Prostate gland (tissue), 2 donors: ENCODE measurements around the gene C10orf90. TPM values are rescaled to one million over a fixed set of nuclear protein-coding genes. Genes with fewer than 3 reads are reported as not detected.

Experiments
- DNase-seq: peaks from one replicate; pipeline ENCODE4 v3.0.0-alpha.2; 2019; ENCODE audit warnings: low spot score
- H3K27ac ChIP-seq, 2 donors: fragments of 200-600 bp; sonication (generic); 2 replicates each; pipeline ENCODE4 v1.5.1; 2017 to 2019
- H3K27me3 ChIP-seq: fragments of 200-600 bp; sonication (generic); replicated peaks from 2 replicates; pipeline ENCODE4 v1.5.1; 2019; ENCODE audit not compliant: insufficient read depth
- H3K36me3 ChIP-seq, 2 donors: fragments of 200-600 bp; sonication (generic); 1 replicate in 1 of 2; 2 replicates in 1 of 2; pipeline versions ENCODE4 v1.5.1 to v1.8.1; 2017 to 2019
- H3K4me1 ChIP-seq: fragments of 200-600 bp; sonication (generic); replicated peaks from 2 replicates; pipeline ENCODE4 v1.5.1; 2019
- H3K4me3 ChIP-seq, 2 donors: fragments of 200-600 bp; sonication (generic); 2 replicates each; pipeline ENCODE4 v1.5.1; 2017 to 2019
- H3K9me3 ChIP-seq: fragments of 200-600 bp; sonication (generic); 2 replicates; pipeline ENCODE4 v1.5.1; 2017
- POLR2A ChIP-seq: fragments of 450-650 bp; IDR thresholded peaks from one replicate; pipeline ENCODE4 v1.6.1; 2016; ENCODE audit warnings: antibody characterized with exemption, mild to moderate bottlenecking
- POLR2AphosphoS5 ChIP-seq: sonication (generic); formaldehyde crosslinking; IDR thresholded peaks from one replicate; pipeline ENCODE4 v1.6.1; 2017; ENCODE audit warnings: antibody characterized with exemption
- WGBS: methylation state at CpG from one replicate; pipeline ENCODE4 v1.1.5; 2018; 5-methylcytosine and 5-hydroxymethylcytosine counted together
- intact Hi-C: fragments of 100-400 bp; cut with DNase I; formaldehyde crosslinking; loops from one replicate; pipeline ENCODE4 v1.14.2; 2022
- total RNA-seq, 2 donors: library from RNA; depleted of rRNA; stranded (reverse); fragments of >200 nt; gene quantifications; one replicate each; pipeline ENCODE4 v1.1.0, GENCODE V29; 2016
- TF ChIP-seq, protein P1 (sequence below), 4 experiments: fragments of 200-600 bp in 2 of 4; fragments of 450-650 bp in 2 of 4; sonication (generic) in 2 of 4; IDR thresholded peaks; 1 replicate in 3 of 4; 2 replicates in 1 of 4; pipeline ENCODE4 v1.5.1; 2016 to 2019; ENCODE audit warnings: antibody characterized with exemption in 4 of 4, mild to moderate bottlenecking in 2 of 4, moderate library complexity in 2 of 4

The C10orf90 gene
- total RNA-seq, 2 donors from 2014 or later = 0.45 TPM; not detected in 1

DNA sequence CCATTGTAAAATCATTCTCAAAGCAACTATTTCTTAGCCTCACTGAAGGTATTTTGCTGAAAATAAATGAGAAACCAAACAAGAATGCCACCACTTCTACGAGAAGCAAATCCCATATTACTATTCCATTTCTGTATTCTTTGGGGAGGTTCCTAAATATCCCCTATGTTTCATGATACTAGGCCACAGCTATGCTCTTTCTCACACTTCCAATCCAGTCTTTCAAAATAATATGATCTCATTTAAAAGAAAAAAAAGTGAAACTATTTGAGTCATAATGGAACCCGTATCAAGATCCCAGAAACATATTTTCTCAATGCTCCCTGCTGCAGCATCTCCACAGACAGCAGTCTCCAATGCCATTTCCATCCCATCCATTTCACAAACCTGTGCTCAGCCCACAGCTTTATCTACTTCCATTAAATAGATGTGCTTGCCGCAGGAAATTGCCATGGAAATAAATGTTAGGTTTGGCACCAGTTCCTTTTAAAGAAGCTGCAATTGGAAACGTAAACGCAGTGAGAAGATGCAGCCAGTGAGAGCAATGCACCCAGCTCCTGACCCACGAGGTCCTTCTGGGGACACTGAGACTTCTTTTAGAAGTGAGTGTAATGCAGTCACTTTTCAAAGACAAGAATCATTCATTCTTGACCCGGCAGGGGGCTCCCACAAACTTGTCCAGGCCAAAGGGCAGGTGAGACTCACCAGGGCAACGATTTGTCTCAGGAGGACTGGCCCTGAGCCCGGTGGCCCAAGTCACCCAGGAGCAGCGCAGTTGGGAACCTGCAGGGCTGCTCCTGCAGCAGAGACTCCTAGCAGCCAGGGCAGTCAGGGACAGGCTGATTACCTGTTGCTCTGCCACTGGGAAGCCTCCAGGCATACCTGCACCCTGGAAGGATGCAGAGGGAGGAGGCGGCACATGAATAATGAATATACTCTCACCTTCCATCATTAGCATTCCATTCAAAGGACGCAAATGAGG, 99.6 kb downstream of the C10orf90 start:
- no peaks in the 10 kb centered on the region for H3K36me3 ChIP-seq

DNA sequence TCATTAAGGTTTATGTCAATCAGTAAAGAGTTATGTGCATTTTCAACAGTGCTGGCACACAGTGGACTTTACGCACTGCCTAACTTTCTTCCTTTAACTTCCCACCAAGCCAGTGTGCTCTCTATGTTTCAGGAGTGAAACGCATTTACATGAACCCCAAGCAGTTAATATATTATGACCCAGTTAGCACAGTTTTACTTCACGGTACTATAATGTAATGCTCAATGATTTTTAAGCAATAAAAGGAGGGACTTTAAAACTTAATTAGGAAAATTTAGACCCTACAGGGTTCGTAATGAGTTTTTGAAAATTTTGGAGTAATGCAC, 100.3 kb downstream of the C10orf90 start:
- WGBS = 53% methylated on average over 4 of the region's 4 CpGs
- Histone ChIP-seq H3K36me3 (no peaks in the 10 kb centered on the region), H3K27ac (no peak overlapping the region), H3K4me1 (peaks cover 4% of the 10 kb centered on the region), H3K27me3 (no peaks in the 10 kb centered on the region), H3K4me3 (no peak overlapping the region), H3K9me3 (no peaks in the 10 kb centered on the region)
- DNase-seq = no peak
- TF ChIP-seq, protein P1, sequence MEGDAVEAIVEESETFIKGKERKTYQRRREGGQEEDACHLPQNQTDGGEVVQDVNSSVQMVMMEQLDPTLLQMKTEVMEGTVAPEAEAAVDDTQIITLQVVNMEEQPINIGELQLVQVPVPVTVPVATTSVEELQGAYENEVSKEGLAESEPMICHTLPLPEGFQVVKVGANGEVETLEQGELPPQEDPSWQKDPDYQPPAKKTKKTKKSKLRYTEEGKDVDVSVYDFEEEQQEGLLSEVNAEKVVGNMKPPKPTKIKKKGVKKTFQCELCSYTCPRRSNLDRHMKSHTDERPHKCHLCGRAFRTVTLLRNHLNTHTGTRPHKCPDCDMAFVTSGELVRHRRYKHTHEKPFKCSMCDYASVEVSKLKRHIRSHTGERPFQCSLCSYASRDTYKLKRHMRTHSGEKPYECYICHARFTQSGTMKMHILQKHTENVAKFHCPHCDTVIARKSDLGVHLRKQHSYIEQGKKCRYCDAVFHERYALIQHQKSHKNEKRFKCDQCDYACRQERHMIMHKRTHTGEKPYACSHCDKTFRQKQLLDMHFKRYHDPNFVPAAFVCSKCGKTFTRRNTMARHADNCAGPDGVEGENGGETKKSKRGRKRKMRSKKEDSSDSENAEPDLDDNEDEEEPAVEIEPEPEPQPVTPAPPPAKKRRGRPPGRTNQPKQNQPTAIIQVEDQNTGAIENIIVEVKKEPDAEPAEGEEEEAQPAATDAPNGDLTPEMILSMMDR (IDR thresholded peaks at IDR 0.05) = no peak
- TF ChIP-seq POLR2AphosphoS5 = no peak
- TF ChIP-seq POLR2A = no peak
- intact Hi-C loops = no loop called here

More for the DNA sequence above, 99.6 kb downstream of the C10orf90 start:
- H3K4me1 ChIP-seq = peaks cover 4% of the 10 kb centered on the region
- no peaks in the 10 kb centered on the region for H3K27me3 ChIP-seq
- intact Hi-C loops = no loop called here
- no peaks in the 10 kb centered on the region for H3K9me3 ChIP-seq
- 61% methylated on average over 12 of the region's 12 CpGs for WGBS
- no peak overlapping the region for H3K27ac ChIP-seq
- H3K4me3 ChIP-seq = no peak overlapping the region
- no peak for DNase-seq
- TF ChIP-seq POLR2AphosphoS5 (no peak), POLR2A (no peak)
- TF ChIP-seq, protein P1 (IDR thresholded peaks at IDR 0.05) = no peak

GRCh38 chr10:126569513-126570244, 100.8 kb downstream of the C10orf90 start:
- Histone ChIP-seq H3K9me3 (no peaks in the 10 kb centered on the region), H3K4me1 (peaks cover 4% of the 10 kb centered on the region), H3K4me3 (no peak overlapping the region), H3K27ac (no peak overlapping the region), H3K27me3 (no peaks in the 10 kb centered on the region), H3K36me3 (no peaks in the 10 kb centered on the region)
- 27% methylated on average over 8 of the region's 8 CpGs for WGBS
- intact Hi-C loops = no loop called here
- TF ChIP-seq POLR2AphosphoS5 (no peak), POLR2A (no peak)
- TF ChIP-seq, protein P1 (IDR thresholded peaks at IDR 0.05) = no peak
- no peak for DNase-seq

DNA sequence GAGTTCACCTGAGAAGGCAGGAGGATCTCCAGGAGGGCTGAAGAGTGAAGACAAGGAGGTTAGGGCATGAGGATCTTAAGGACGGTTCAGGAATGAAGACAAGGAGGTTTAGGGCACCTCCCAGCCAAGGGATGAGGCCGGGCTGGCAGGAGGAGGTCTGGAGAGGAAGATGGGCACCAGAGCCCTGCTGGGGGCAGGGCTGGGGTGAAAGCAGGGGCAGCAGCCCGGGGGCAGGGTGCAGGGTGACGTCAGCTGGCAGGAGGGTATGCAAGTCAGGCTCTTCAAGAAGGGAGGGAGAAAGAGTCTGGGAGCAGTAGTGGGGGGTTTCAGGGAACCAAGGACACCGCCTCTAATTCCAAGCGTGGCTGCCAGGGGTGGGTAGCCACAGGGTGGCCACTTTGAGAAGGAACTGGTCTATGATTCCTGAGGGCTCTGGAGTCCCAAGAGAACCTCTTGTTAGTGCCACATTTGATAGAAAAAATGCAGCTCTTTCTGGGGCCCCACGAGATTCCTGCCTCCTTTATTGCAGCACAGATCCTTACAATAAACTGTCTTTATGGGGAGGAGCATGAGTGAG, 101.6 kb downstream of the C10orf90 start:
- Histone ChIP-seq H3K4me1 (peaks cover 4% of the 10 kb centered on the region), H3K4me3 (no peak overlapping the region), H3K27me3 (no peaks in the 10 kb centered on the region), H3K36me3 (no peaks in the 10 kb centered on the region), H3K27ac (no peak overlapping the region), H3K9me3 (no peaks in the 10 kb centered on the region)
- intact Hi-C loops = no loop called here
- 71% methylated on average over 7 of the region's 7 CpGs for WGBS
- TF ChIP-seq, protein P1 (IDR thresholded peaks at IDR 0.05) = no peak
- no peak for TF ChIP-seq POLR2A
- no peak for TF ChIP-seq POLR2AphosphoS5
- DNase-seq = no peak
